ENCODE measurements around the gene ITGA7. TPM values are rescaled to one million over a fixed set of nuclear protein-coding genes. Genes with fewer than 3 reads are reported as not detected.

Gene ITGA7
- total and polyA plus RNA-seq, 2 of the 4 experiments (the other 2 are of a cell fraction): 3.9 to 15.7 TPM

DNA sequence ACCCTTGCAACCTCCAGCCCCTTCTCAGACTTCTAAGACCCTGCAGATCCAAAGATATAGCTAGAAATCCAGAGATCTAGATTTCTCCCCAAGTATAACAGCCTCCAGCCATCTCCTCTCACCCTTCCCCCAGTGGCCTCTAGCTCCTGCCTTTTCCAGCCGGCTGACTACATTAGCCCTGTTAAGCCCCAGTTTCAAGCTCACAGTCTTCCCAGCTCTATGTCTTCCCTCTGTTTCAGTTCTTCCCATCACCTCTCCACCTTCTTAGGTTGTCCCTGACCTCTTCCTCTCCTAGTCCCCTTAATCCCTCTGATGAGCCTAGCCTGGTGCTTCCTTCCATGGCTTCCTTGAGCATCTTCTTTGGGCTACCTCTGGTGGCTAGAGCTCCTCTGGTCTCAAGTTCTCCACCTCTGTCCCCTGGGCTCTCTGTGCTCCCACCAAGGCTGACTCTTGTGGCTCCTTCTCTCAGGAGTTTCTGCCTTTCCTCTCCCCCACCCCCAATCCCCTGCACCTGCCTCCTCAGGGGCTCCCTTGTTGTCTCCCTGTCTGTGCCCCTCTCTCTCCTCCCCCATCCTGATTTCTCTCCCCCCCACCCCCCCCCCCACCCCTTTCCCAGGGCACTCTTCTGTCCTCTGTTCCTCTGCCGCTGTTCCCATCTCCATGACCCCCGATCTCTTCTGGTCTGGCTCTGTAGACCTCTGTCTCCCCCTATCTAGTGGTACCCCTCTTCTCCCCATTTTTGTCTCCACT lies 34.4 kb upstream of the ITGA7 start (continued):
- TF ChIP-seq MAZ (IDR thresholded peaks at IDR 0.05; ENCODE audit: borderline replicate concordance, low read depth, low read length): no peak

DNA sequence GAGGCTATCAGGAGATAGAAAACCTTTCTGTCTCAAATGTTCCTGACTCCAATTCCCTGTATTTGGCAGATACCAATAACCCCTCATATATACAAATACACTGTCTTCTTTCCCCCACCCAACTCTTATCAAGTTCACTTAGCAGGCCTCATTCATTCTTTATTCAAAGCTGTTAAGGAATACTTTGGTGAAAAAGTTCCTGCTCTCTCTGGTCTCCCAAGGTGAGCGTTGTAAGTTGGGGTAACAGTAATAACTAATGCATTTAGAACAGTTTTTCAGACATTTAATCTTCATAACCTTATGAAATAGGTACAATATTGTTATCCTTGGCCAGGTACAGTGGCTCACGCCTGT lies 31.3 kb upstream of the ITGA7 start:
- no TSS peak for BruUV-seq (replicated peaks)

More for the DNA sequence above, 31.3 kb upstream of the ITGA7 start:
- H3K14ac ChIP-seq (replicated peaks; ENCODE audit: low read depth, low read length): no peak overlapping the region
- H2BK20ac ChIP-seq (ENCODE audit: low read depth, low read length): no peak overlapping the region
- H4K91ac ChIP-seq (ENCODE audit: insufficient read depth, low read depth, low read length): no peak overlapping the region
- peaks cover 6% of the 10 kb centered on the region; the same call in 1 of the 2 replicates for H3K9me1 ChIP-seq (ENCODE audit: insufficient read depth, low read length)
- TF ChIP-seq, protein P1, sequence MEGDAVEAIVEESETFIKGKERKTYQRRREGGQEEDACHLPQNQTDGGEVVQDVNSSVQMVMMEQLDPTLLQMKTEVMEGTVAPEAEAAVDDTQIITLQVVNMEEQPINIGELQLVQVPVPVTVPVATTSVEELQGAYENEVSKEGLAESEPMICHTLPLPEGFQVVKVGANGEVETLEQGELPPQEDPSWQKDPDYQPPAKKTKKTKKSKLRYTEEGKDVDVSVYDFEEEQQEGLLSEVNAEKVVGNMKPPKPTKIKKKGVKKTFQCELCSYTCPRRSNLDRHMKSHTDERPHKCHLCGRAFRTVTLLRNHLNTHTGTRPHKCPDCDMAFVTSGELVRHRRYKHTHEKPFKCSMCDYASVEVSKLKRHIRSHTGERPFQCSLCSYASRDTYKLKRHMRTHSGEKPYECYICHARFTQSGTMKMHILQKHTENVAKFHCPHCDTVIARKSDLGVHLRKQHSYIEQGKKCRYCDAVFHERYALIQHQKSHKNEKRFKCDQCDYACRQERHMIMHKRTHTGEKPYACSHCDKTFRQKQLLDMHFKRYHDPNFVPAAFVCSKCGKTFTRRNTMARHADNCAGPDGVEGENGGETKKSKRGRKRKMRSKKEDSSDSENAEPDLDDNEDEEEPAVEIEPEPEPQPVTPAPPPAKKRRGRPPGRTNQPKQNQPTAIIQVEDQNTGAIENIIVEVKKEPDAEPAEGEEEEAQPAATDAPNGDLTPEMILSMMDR (conservative IDR thresholded peaks at IDR 0.05; ENCODE audit: low read depth, low read length): no peak
- no peak for TF ChIP-seq RFX5 (IDR thresholded peaks at IDR 0.05; ENCODE audit: low read depth, low read length)
- no peak overlapping the region for H4K5ac ChIP-seq (ENCODE audit: low read depth, low read length)
- H3K9ac ChIP-seq (ENCODE audit: low read depth, low read length): no peak overlapping the region
- no peak overlapping the region for H2BK5ac ChIP-seq (ENCODE audit: low read depth, low read length, poor library complexity, severe bottlenecking)
- ATAC-seq (ENCODE audit: low read depth) (no peak), DNase-seq (no peak)
- no peak overlapping the region for H3K4me2 ChIP-seq (ENCODE audit: low read depth, low read length)
- intact Hi-C loops (cut with micrococcal nuclease): loop anchor here (1.0 to 5.0 kb wide), 2 partner anchors 290 to 303 kb away; partner anchors contain the start of gene RPS26
- H3K56ac ChIP-seq (ENCODE audit: extremely low read depth, insufficient read depth, low read length): no peak overlapping the region
- H4K20me1 ChIP-seq (ENCODE audit: insufficient read depth, low read length): no peaks in the 10 kb centered on the region; the same call in 1 of the 2 replicates
- dilution Hi-C loops (cut with HindIII; ENCODE audit: low sequenced_read_pairs, unreplicated experiment): no loop called here
- H3K9me3 ChIP-seq (ENCODE audit: control insufficient read depth, insufficient read depth, low read length): no peaks in the 10 kb centered on the region
- H3K4me1 ChIP-seq (ENCODE audit: control insufficient read depth, insufficient read depth, low read length): peaks cover 6% of the 10 kb centered on the region
- CTCF ChIA-PET: interaction anchor here (0.6 to 2.7 kb wide), 18 partner anchors 10 to 302 kb away, joined by 3 to 16 read pairs (median 4); partner anchors contain the start of genes CD63, ORMDL2 and SARNP
- no peak overlapping the region for H3K18ac ChIP-seq (ENCODE audit: low read depth, low read length)
- H2BK15ac ChIP-seq (ENCODE audit: low read depth, low read length): no peak overlapping the region
- H4K8ac ChIP-seq (ENCODE audit: low read depth in 2 of 2, low read length in 2 of 2): no peak overlapping the region
- peaks cover 0 to 16% of the 10 kb centered on the region in 2 experiments; a peak in 2 of 4 replicates for H3K79me1 ChIP-seq (ENCODE audit: low read depth in 1 of 2, low read length in 2 of 2)
- H3K27me3 ChIP-seq (ENCODE audit: control insufficient read depth, insufficient read depth, low read length): no peaks in the 10 kb centered on the region
- H2BK120ac ChIP-seq (ENCODE audit: low read depth, low read length): no peak overlapping the region
- no peak overlapping the region for H2AK5ac ChIP-seq (ENCODE audit: low read depth, low read length)
- no peak overlapping the region for H2AK9ac ChIP-seq (replicated peaks; ENCODE audit: low read depth, low read length, poor library complexity)
- in situ Hi-C loops (cut with MboI; ENCODE audit: low sequenced_read_pairs): loop anchor here (5.0 kb wide), 1 partner anchor 203 kb away; no protein-coding TSS in a partner anchor
- no peak overlapping the region for H3K27ac ChIP-seq (ENCODE audit: insufficient read depth, low read length)
- POLR2A ChIA-PET (ENCODE audit: unreplicated experiment): interaction anchor here (0.5 to 1.6 kb wide), 3 partner anchors 10 to 379 kb away, joined by 3 to 5 read pairs (median 4); partner anchors contain the start of genes CD63 and ZC3H10
- H3K4me3 ChIP-seq (ENCODE audit: insufficient read depth, low read depth, low read length): peak overlapping the region; percentile 68; the same call in 1 of the 2 replicates
- no peaks in the 10 kb centered on the region for H3K36me3 ChIP-seq (ENCODE audit: control insufficient read depth, insufficient read depth, low read length)
- no CpG with 5 or more reads among the region's 2 CpGs for WGBS, 2 experiments (ENCODE audit: extremely low coverage in 2 of 2, insufficient read length in 1 of 2)
- no peak overlapping the region for H3K23ac ChIP-seq (ENCODE audit: low read depth, low read length)
- no peak overlapping the region for H3K4ac ChIP-seq (ENCODE audit: low read depth, low read length)
- no peak overlapping the region for H2AFZ ChIP-seq (replicated peaks; ENCODE audit: low read length, poor library complexity)

Data from IMR-90 (cell line).